Choroid plexus epithelial cell (primary cell): ENCODE measurements around the gene TYW3.

Experiments
- DNase-seq: peaks from one replicate; pipeline ENCODE4 v3.0.0-alpha.2; 2010; ENCODE audit warnings: low read depth
- H3K4me3 ChIP-seq: 2 replicates; pipeline ENCODE4 v1.5.1; 2011; ENCODE audit warnings: low read depth, mild to moderate bottlenecking, control low read depth, low read length, moderate library complexity
- CTCF ChIP-seq: conservative IDR thresholded peaks from 2 replicates; pipeline ENCODE4 v1.5.1; 2011; ENCODE audit warnings: low read depth, mild to moderate bottlenecking, control low read depth, inconsistent platforms, low read length, moderate library complexity

The TYW3 gene

GRCh38 chr1:74693473-74693872 lies 39.5 kb upstream of the TYW3 start:
- TF ChIP-seq CTCF: no peak
- DNase-seq: peak; percentile 5
- H3K4me3 ChIP-seq: no peak overlapping the region

DNA sequence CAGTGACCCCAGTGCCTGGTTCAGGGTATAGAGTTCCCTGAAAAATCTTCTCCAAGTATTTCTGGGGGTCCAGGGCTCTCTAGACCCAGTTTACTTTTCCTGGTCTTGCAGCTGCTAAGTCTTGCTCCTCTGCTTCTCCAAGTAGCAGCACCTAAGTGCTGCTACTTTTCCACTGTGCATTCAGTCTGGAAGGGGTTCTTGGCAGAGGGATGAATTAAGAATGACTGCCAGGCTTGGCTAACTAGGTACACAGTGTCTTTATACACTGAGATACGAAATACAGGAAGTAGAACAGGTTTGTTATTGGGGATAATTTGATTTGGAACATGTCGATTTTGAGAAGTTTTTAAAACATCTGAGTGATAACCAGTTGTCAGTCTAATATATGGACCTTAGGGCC lies 35.1 kb upstream of the TYW3 start:
- TF ChIP-seq CTCF: no peak
- no peak overlapping the region for H3K4me3 ChIP-seq
- DNase-seq: no peak

- TF ChIP-seq CTCF: no peak
Measured at GRCh38 chr1:74699331-74699730, 33.6 kb upstream of the TYW3 start.

GRCh38 chr1:74703386-74704182 lies 29.4 kb upstream of the TYW3 start:
- no peak for TF ChIP-seq CTCF
- DNase-seq: no peak
- H3K4me3 ChIP-seq: no peak overlapping the region

More at GRCh38 chr1:74699331-74699730, 33.6 kb upstream of the TYW3 start:
- H3K4me3 ChIP-seq: no peak overlapping the region
- DNase-seq: no peak

- peak; percentile 8 for DNase-seq
- H3K4me3 ChIP-seq: no peak overlapping the region
- TF ChIP-seq CTCF: no peak
Measured at GRCh38 chr1:74712881-74713280, 20.1 kb upstream of the TYW3 start.

GRCh38 chr1:74713849-74714248 lies 19.1 kb upstream of the TYW3 start:
- no peak for TF ChIP-seq CTCF
- H3K4me3 ChIP-seq: no peak overlapping the region
- DNase-seq: no peak
